Activated CD8-positive, alpha-beta memory T cell treated with anti-CD3 and anti-CD28 coated beads, Interleukin-2, amount 10 ng/mL, durations not matched to agents 7 days and 5 days (primary cell): ENCODE measurements around the gene SDK1. TPM values are rescaled to one million over a fixed set of nuclear protein-coding genes. Genes with fewer than 3 reads are reported as not detected.
"Not testable (repeated sequence)": the region's sequence is repeated elsewhere in the genome, so short reads cannot be mapped to it uniquely, and the experiment has no call there.

Experiments used
- ATAC-seq: fragments of 150-1000 bp; cut with Tn5 transposase; one replicate; pipeline ENCODE4 v1.10.0; 2021; ENCODE audit warnings: moderate library complexity
- CTCF ChIA-PET: fragments of 350-600 bp; sonication (Branson Sonifier 250); formaldehyde crosslinking; loops from one replicate; lab custom pipeline; 2021; ENCODE audit warnings: antibody characterized with exemption; lab: Charles Lee
- DNase-seq: peaks from one replicate; pipeline ENCODE4 v3.0.0-alpha.2; 2020
- H3K27ac Mint-ChIP-seq: one replicate; pipeline ENCODE4 v1.8.0; 2021; ENCODE audit warnings: mild to moderate bottlenecking, mixed read lengths
- H3K27me3 Mint-ChIP-seq: one replicate; pipeline ENCODE4 v1.8.0; 2021; ENCODE audit warnings: mixed read lengths
- H3K36me3 Mint-ChIP-seq: one replicate; pipeline ENCODE4 v1.8.0; 2021; ENCODE audit warnings: mild to moderate bottlenecking, mixed read lengths
- H3K4me1 Mint-ChIP-seq: one replicate; pipeline ENCODE4 v1.8.0; 2021; ENCODE audit warnings: mixed read lengths
- H3K4me3 Mint-ChIP-seq: one replicate; pipeline ENCODE4 v1.8.0; 2021; ENCODE audit warnings: mild to moderate bottlenecking, moderate library complexity, mixed read lengths
- H3K9me3 Mint-ChIP-seq: one replicate; pipeline ENCODE4 v1.8.0; 2022; ENCODE audit warnings: low read depth, mixed read lengths
- total RNA-seq, 2 experiments: library from RNA; stranded (reverse); gene quantifications; one replicate each; pipeline ENCODE4 v1.2.3, GENCODE V29; 2021

SDK1 gene
- total RNA-seq, 2 experiments from 2014 or later: 0.05 to 0.06 TPM

GRCh38 chr7:4282434-4283223 is 981.6 kb downstream of the SDK1 start:
- peaks cover 2% of the 10 kb centered on the region for H3K36me3 Mint-ChIP-seq
- ATAC-seq (no peak), DNase-seq (no peak)
- no peaks in the 10 kb centered on the region for H3K27me3 Mint-ChIP-seq
- no peak overlapping the region for H3K4me3 Mint-ChIP-seq
- no peak overlapping the region for H3K27ac Mint-ChIP-seq
- CTCF ChIA-PET: no interaction called here
- H3K4me1 Mint-ChIP-seq: no peaks in the 10 kb centered on the region
- peaks cover 5% of the 10 kb centered on the region for H3K9me3 Mint-ChIP-seq

- H3K4me3 Mint-ChIP-seq: no peak overlapping the region
These were observed 985.3 kb downstream of the SDK1 start for GRCh38 chr7:4286351-4286750.

GRCh38 chr7:4288791-4289394 is 987.8 kb downstream of the SDK1 start:
- no peaks in the 10 kb centered on the region for H3K9me3 Mint-ChIP-seq
- H3K4me1 Mint-ChIP-seq: no peaks in the 10 kb centered on the region
- H3K27ac Mint-ChIP-seq: no peak overlapping the region
- H3K36me3 Mint-ChIP-seq: no peaks in the 10 kb centered on the region
- CTCF ChIA-PET: no interaction called here
- H3K4me3 Mint-ChIP-seq: no peak overlapping the region
- DNase-seq (no peak), ATAC-seq (no peak)
- no peaks in the 10 kb centered on the region for H3K27me3 Mint-ChIP-seq

More at GRCh38 chr7:4286351-4286750, 985.3 kb downstream of the SDK1 start:
- Mint-ChIP-seq H3K27me3 (no peaks in the 10 kb centered on the region), H3K4me1 (no peaks in the 10 kb centered on the region), H3K9me3 (no peaks in the 10 kb centered on the region), H3K36me3 (no peaks in the 10 kb centered on the region), H3K27ac (no peak overlapping the region)
- DNase-seq: no peak
- CTCF ChIA-PET: no interaction called here
- ATAC-seq: no peak

- DNase-seq: no peak
- Mint-ChIP-seq H3K9me3 (peaks cover 6% of the 10 kb centered on the region), H3K4me3 (no peak overlapping the region), H3K27ac (no peak overlapping the region), H3K36me3 (no peaks in the 10 kb centered on the region), H3K27me3 (no peaks in the 10 kb centered on the region), H3K4me1 (no peaks in the 10 kb centered on the region)
- no peak for ATAC-seq
- CTCF ChIA-PET: no interaction called here
These were observed 996.3 kb downstream of the SDK1 start for GRCh38 chr7:4297165-4297917.

- CTCF ChIA-PET: no interaction called here
- no peaks in the 10 kb centered on the region for H3K27me3 Mint-ChIP-seq
These were observed 996.8 kb downstream of the SDK1 start for GRCh38 chr7:4297918-4298219.

GRCh38 chr7:4299431-4299830 is 998.4 kb downstream of the SDK1 start:
- Mint-ChIP-seq H3K36me3 (no peaks in the 10 kb centered on the region), H3K27me3 (no peaks in the 10 kb centered on the region), H3K4me1 (no peaks in the 10 kb centered on the region), H3K4me3 (no peak overlapping the region), H3K27ac (no peak overlapping the region), H3K9me3 (peaks cover 6% of the 10 kb centered on the region)
- CTCF ChIA-PET: no interaction called here
- no peak for DNase-seq
- no peak for ATAC-seq

More at GRCh38 chr7:4297918-4298219, 996.8 kb downstream of the SDK1 start:
- Mint-ChIP-seq H3K9me3 (peaks cover 6% of the 10 kb centered on the region), H3K4me3 (no peak overlapping the region), H3K36me3 (no peaks in the 10 kb centered on the region), H3K4me1 (no peaks in the 10 kb centered on the region), H3K27ac (no peak overlapping the region)
- ATAC-seq: no peak
- DNase-seq: no peak

- Mint-ChIP-seq H3K9me3 (peaks cover 3% of the 10 kb centered on the region), H3K4me1 (no peaks in the 10 kb centered on the region)
- CTCF ChIA-PET: no interaction called here
These were observed 1001.3 kb downstream of the SDK1 start for GRCh38 chr7:4302203-4302905.

GRCh38 chr7:4307316-4308204 is 1006.5 kb downstream of the SDK1 start:
- H3K36me3 Mint-ChIP-seq: no peaks in the 10 kb centered on the region

More at GRCh38 chr7:4302203-4302905, 1001.3 kb downstream of the SDK1 start:
- Mint-ChIP-seq H3K36me3 (no peaks in the 10 kb centered on the region), H3K27ac (no peak overlapping the region), H3K27me3 (no peaks in the 10 kb centered on the region), H3K4me3 (no peak overlapping the region)
- DNase-seq (no peak), ATAC-seq (no peak)

GRCh38 chr7:4308205-4308590 is 1007.1 kb downstream of the SDK1 start:
- Mint-ChIP-seq H3K4me3 (no peak overlapping the region), H3K27ac (no peak overlapping the region), H3K4me1 (no peaks in the 10 kb centered on the region), H3K27me3 (no peaks in the 10 kb centered on the region), H3K36me3 (no peaks in the 10 kb centered on the region), H3K9me3 (peaks cover 5% of the 10 kb centered on the region)
- no peak for ATAC-seq
- CTCF ChIA-PET: no interaction called here
- no peak for DNase-seq

More at GRCh38 chr7:4307316-4308204, 1006.5 kb downstream of the SDK1 start:
- H3K9me3 Mint-ChIP-seq: peaks cover 3% of the 10 kb centered on the region
- no peak overlapping the region for H3K27ac Mint-ChIP-seq
- no peaks in the 10 kb centered on the region for H3K27me3 Mint-ChIP-seq
- CTCF ChIA-PET: no interaction called here
- no peaks in the 10 kb centered on the region for H3K4me1 Mint-ChIP-seq
- DNase-seq (no peak), ATAC-seq (no peak)
- no peak overlapping the region for H3K4me3 Mint-ChIP-seq

- H3K27ac Mint-ChIP-seq, H3K9me3 Mint-ChIP-seq, CTCF ChIA-PET, DNase-seq, H3K36me3 Mint-ChIP-seq, H3K4me3 Mint-ChIP-seq, H3K27me3 Mint-ChIP-seq, ATAC-seq, H3K4me1 Mint-ChIP-seq: not testable (repeated sequence)
These were observed 1012.9 kb downstream of the SDK1 start for GRCh38 chr7:4313911-4314310.

GRCh38 chr7:4314316-4314715 is 1013.3 kb downstream of the SDK1 start:
- DNase-seq, H3K4me3 Mint-ChIP-seq, H3K9me3 Mint-ChIP-seq, ATAC-seq, CTCF ChIA-PET, H3K27me3 Mint-ChIP-seq, H3K36me3 Mint-ChIP-seq, H3K27ac Mint-ChIP-seq, H3K4me1 Mint-ChIP-seq: not testable (repeated sequence)
